Ovary (tissue), 3 donors: ENCODE results near the gene PPHLN1.

Experiments
- CTCF ChIP-seq, 3 donors: fragments of 450-650 bp in 2 of 3; fragments of 200-600 bp in 1 of 3; IDR thresholded peaks; one replicate each; pipeline versions ENCODE4 v1.5.1 to v1.8.0; 2016 to 2022; ENCODE audit warnings: antibody characterized with exemption in 3 of 3, mild to moderate bottlenecking in 1 of 3
- POLR2A ChIP-seq: fragments of 450-650 bp; IDR thresholded peaks from one replicate; pipeline ENCODE4 v1.6.1; 2017; ENCODE audit warnings: antibody characterized with exemption, mild to moderate bottlenecking, moderate library complexity
- donor health status: DM: no; HTN: no; CAD: no.

GRCh38 chr12:42448841-42449240 is 122.9 kb downstream of the PPHLN1 start:
- no peak for TF ChIP-seq POLR2A
- TF ChIP-seq CTCF (IDR thresholded peaks at IDR 0.05), result no peak
